ENCODE measurements around the gene SKAP2. TPM values are rescaled to one million over a fixed set of nuclear protein-coding genes. Genes with fewer than 3 reads are reported as not detected.

The SKAP2 gene
- polyA plus RNA-seq, 1 donor (not counting 4 experiments of a cell fraction or from before 2014, with no cell fraction given), result 15.0 TPM

DNA sequence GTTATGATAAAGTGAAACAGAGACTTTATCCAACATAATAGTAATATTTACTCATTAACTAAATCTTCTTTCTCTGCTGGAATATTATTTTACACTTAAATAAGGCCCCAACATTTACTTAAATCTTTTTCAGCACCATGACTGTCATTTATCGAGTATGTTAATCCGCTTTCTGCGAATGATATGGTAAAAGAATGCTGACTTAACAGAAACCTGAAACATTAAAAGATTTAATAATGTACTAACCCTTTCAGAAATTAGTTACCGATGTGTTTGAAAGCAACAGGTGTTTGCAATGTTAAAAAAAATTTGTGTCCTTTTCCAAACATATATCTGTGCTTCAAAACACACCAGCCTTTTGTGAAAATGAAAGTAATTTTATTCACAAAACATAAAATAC is 190.5 kb downstream of the SKAP2 start:
- no peaks in the 10 kb centered on the region for H3K79me2 ChIP-seq (ENCODE audit: control insufficient read depth, insufficient read depth, low read length)
- no peaks in the 10 kb centered on the region for H3K36me3 ChIP-seq (ENCODE audit: control insufficient read depth in 2 of 2, extremely low read depth in 1 of 2, insufficient read depth in 2 of 2, low read length in 2 of 2)
- no peak overlapping the region for H3K4me2 ChIP-seq (ENCODE audit: control insufficient read depth, extremely low read depth, insufficient read depth, low read depth, low read length)
- FAIRE-seq (no peak), DNase-seq (ENCODE audit: low read depth, low spot score) (no peak)
- TF ChIP-seq, protein P1, sequence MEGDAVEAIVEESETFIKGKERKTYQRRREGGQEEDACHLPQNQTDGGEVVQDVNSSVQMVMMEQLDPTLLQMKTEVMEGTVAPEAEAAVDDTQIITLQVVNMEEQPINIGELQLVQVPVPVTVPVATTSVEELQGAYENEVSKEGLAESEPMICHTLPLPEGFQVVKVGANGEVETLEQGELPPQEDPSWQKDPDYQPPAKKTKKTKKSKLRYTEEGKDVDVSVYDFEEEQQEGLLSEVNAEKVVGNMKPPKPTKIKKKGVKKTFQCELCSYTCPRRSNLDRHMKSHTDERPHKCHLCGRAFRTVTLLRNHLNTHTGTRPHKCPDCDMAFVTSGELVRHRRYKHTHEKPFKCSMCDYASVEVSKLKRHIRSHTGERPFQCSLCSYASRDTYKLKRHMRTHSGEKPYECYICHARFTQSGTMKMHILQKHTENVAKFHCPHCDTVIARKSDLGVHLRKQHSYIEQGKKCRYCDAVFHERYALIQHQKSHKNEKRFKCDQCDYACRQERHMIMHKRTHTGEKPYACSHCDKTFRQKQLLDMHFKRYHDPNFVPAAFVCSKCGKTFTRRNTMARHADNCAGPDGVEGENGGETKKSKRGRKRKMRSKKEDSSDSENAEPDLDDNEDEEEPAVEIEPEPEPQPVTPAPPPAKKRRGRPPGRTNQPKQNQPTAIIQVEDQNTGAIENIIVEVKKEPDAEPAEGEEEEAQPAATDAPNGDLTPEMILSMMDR (optimal IDR thresholded peaks at IDR 0.05 in 1 of 3, IDR thresholded peaks at IDR 0.05 in 1 of 3, conservative IDR thresholded peaks at IDR 0.05 in 1 of 3; ENCODE audit: extremely low read depth in 1 of 3, insufficient read depth in 2 of 3, low read length in 3 of 3), result no peak
- TF ChIP-seq EZH2 (IDR thresholded peaks at IDR 0.05; ENCODE audit: low read length), result no peak
- H3K27ac ChIP-seq (ENCODE audit: control insufficient read depth, insufficient read depth, low read length), result no peak overlapping the region
- H4K20me1 ChIP-seq (ENCODE audit: control insufficient read depth, extremely low read depth, insufficient read depth, low read length), result no peaks in the 10 kb centered on the region
- H3K9me1 ChIP-seq (ENCODE audit: control insufficient read depth, extremely low read depth, insufficient read depth, low read length), result no peaks in the 10 kb centered on the region
- H3K4me3 ChIP-seq (ENCODE audit: control insufficient read depth in 2 of 3, extremely low read depth in 1 of 3, insufficient read depth in 2 of 3, low read depth in 1 of 3, low read length in 3 of 3), result no peak overlapping the region
- H3K9me3 ChIP-seq (ENCODE audit: control insufficient read depth, low read depth, low read length), result no peaks in the 10 kb centered on the region
- H3K27me3 ChIP-seq (ENCODE audit: control insufficient read depth, extremely low read depth, insufficient read depth, low read length), result no peaks in the 10 kb centered on the region
- H2AFZ ChIP-seq (ENCODE audit: control insufficient read depth, low read length), result no peak overlapping the region
- H3K4me1 ChIP-seq (ENCODE audit: control insufficient read depth, extremely low read depth, insufficient read depth, low read length), result peaks cover 10% of the 10 kb centered on the region
- H3K9ac ChIP-seq (ENCODE audit: control insufficient read depth, extremely low read depth, insufficient read depth, low read length), result no peak overlapping the region
- dilution Hi-C loops (cut with MboI; ENCODE audit: extremely low pct_ligation_motif_present, low sequenced_read_pairs), result no loop called here

DNA sequence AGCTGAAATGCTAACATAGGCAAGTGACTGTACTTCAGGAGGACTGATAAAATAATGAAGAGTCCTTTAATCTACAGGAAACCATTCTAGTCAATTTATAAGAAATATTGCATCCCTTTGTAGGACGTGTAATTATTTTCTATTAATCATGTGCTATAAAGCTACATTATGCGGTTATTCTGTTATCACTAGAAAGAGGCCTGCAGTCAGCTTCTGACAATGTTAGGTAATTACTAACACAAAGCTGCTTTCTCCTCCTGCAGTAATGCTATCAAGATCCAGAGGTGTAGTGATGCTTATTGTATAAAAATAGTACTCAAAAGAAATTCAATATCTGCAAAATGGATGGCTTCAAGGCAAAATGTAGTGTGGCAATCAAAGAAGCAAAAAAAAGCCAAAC is 191.1 kb downstream of the SKAP2 start:
- H3K4me3 ChIP-seq (ENCODE audit: control insufficient read depth in 2 of 3, extremely low read depth in 1 of 3, insufficient read depth in 2 of 3, low read depth in 1 of 3, low read length in 3 of 3), result no peak overlapping the region

More for the DNA sequence above, 191.1 kb downstream of the SKAP2 start:
- H2AFZ ChIP-seq (ENCODE audit: control insufficient read depth, low read length), result no peak overlapping the region
- peaks cover 0 to 2% of the 10 kb centered on the region in 2 experiments for H3K36me3 ChIP-seq (ENCODE audit: control insufficient read depth in 2 of 2, extremely low read depth in 1 of 2, insufficient read depth in 2 of 2, low read length in 2 of 2)
- H3K9ac ChIP-seq (ENCODE audit: control insufficient read depth, extremely low read depth, insufficient read depth, low read length), result no peak overlapping the region
- no peak overlapping the region for H3K27ac ChIP-seq (ENCODE audit: control insufficient read depth, insufficient read depth, low read length)
- no peaks in the 10 kb centered on the region for H3K79me2 ChIP-seq (ENCODE audit: control insufficient read depth, insufficient read depth, low read length)
- dilution Hi-C loops (cut with MboI; ENCODE audit: extremely low pct_ligation_motif_present, low sequenced_read_pairs), result no loop called here
- no peak overlapping the region for H3K4me2 ChIP-seq (ENCODE audit: control insufficient read depth, extremely low read depth, insufficient read depth, low read depth, low read length)
- FAIRE-seq (no peak), DNase-seq (ENCODE audit: low read depth, low spot score) (no peak)
- H3K4me1 ChIP-seq (ENCODE audit: control insufficient read depth, extremely low read depth, insufficient read depth, low read length), result peaks cover 10% of the 10 kb centered on the region
- no peaks in the 10 kb centered on the region for H3K9me1 ChIP-seq (ENCODE audit: control insufficient read depth, extremely low read depth, insufficient read depth, low read length)
- H4K20me1 ChIP-seq (ENCODE audit: control insufficient read depth, extremely low read depth, insufficient read depth, low read length), result no peaks in the 10 kb centered on the region
- no peaks in the 10 kb centered on the region for H3K9me3 ChIP-seq (ENCODE audit: control insufficient read depth, low read depth, low read length)
- H3K27me3 ChIP-seq (ENCODE audit: control insufficient read depth, extremely low read depth, insufficient read depth, low read length), result no peaks in the 10 kb centered on the region
- TF ChIP-seq, protein P1 (optimal IDR thresholded peaks at IDR 0.05 in 1 of 3, IDR thresholded peaks at IDR 0.05 in 1 of 3, conservative IDR thresholded peaks at IDR 0.05 in 1 of 3; ENCODE audit: extremely low read depth in 1 of 3, insufficient read depth in 2 of 3, low read length in 3 of 3), result no peak
- TF ChIP-seq EZH2 (IDR thresholded peaks at IDR 0.05; ENCODE audit: low read length), result no peak

Measured in keratinocyte (primary cell).